WTC11 (cell line): ENCODE measurements around the gene POLR3A. TPM values are rescaled to one million over a fixed set of nuclear protein-coding genes. Genes with fewer than 3 reads are reported as not detected.
A peak's percentile ranks its signal among the peaks of the same experiment; 100 is the strongest.

Experiments used
- ATAC-seq: fragments of 200-7000 bp; cut with Tn5 transposase; 2 replicates; pipeline ENCODE4 v1.10.0; 2021; ENCODE audit warnings: mild to moderate bottlenecking, moderate library complexity
- CTCF ChIA-PET: fragments of 300-600 bp; sonication (Branson Sonifier 250); formaldehyde crosslinking; loops from one replicate; lab custom pipeline; 2021; ENCODE audit warnings: antibody characterized with exemption; lab: Charles Lee
- POLR2A ChIA-PET: fragments of 350-600 bp; sonication (Branson Sonifier 250); formaldehyde crosslinking; loops from one replicate; lab custom pipeline; 2021; ENCODE audit warnings: antibody characterized with exemption; lab: Charles Lee
- DNase-seq: peaks from one replicate; pipeline ENCODE4 v3.0.0; 2021; ENCODE audit warnings: low spot score
- H3K27ac Mint-ChIP-seq: 2 replicates; pipeline ENCODE4 v1.8.0; 2021; ENCODE audit warnings: mixed read lengths
- H3K27me3 Mint-ChIP-seq: 2 replicates; pipeline ENCODE4 v1.8.0; 2021; ENCODE audit warnings: low read depth, mild to moderate bottlenecking, moderate library complexity, mixed read lengths
- H3K36me3 Mint-ChIP-seq: 2 replicates; pipeline ENCODE4 v1.8.0; 2021; ENCODE audit warnings: mixed read lengths
- H3K4me1 Mint-ChIP-seq: 2 replicates; pipeline ENCODE4 v1.8.0; 2022; ENCODE audit warnings: mixed read lengths
- H3K4me3 Mint-ChIP-seq: 2 replicates; pipeline ENCODE4 v1.8.0; 2021; ENCODE audit warnings: mild to moderate bottlenecking, moderate library complexity, mixed read lengths
- H3K9me3 Mint-ChIP-seq: 2 replicates; pipeline ENCODE4 v1.8.0; 2021; ENCODE audit warnings: mixed read lengths
- CREM ChIP-seq: sonication (generic); formaldehyde crosslinking; IDR thresholded peaks from 2 replicates; pipeline ENCODE4 v1.8.1; 2022; ENCODE audit warnings: mild to moderate bottlenecking, missing genetic modification reagents, moderate library complexity
- EMX1 ChIP-seq: fragments of 250-450 bp; sonication (Bioruptor Pico); IDR thresholded peaks from 2 replicates; pipeline ENCODE4 v1.8.0; 2021; ENCODE audit warnings: mild to moderate bottlenecking
- JUN ChIP-seq: sonication (generic); formaldehyde crosslinking; IDR thresholded peaks from 2 replicates; pipeline ENCODE4 v1.8.0; 2023; ENCODE audit warnings: mild to moderate bottlenecking, missing genetic modification reagents
- MXD4 ChIP-seq: fragments of 250-450 bp; sonication (Bioruptor Pico); IDR thresholded peaks from 2 replicates; pipeline ENCODE4 v1.8.0; 2021; ENCODE audit warnings: mild to moderate bottlenecking, moderate library complexity, borderline replicate concordance
- NFE2L1 ChIP-seq: sonication (generic); formaldehyde crosslinking; IDR thresholded peaks from 2 replicates; pipeline ENCODE4 v1.8.1; 2023; ENCODE audit warnings: missing genetic modification reagents
- NR3C1 ChIP-seq: sonication (generic); formaldehyde crosslinking; conservative IDR thresholded peaks from 2 replicates; pipeline ENCODE4 v1.8.1; 2023; ENCODE audit warnings: low read depth, mild to moderate bottlenecking, missing genetic modification reagents
- OVOL2 ChIP-seq: fragments of 250-450 bp; sonication (Bioruptor Pico); IDR thresholded peaks from 2 replicates; pipeline ENCODE4 v1.9.0; 2021; ENCODE audit warnings: mild to moderate bottlenecking, borderline replicate concordance
- TEAD4 ChIP-seq: sonication (generic); formaldehyde crosslinking; IDR thresholded peaks from 2 replicates; pipeline ENCODE4 v1.8.0; 2022; ENCODE audit warnings: mild to moderate bottlenecking, missing genetic modification reagents
- ZNF121 ChIP-seq: sonication (generic); formaldehyde crosslinking; IDR thresholded peaks from 2 replicates; pipeline ENCODE4 v1.8.0; 2023; ENCODE audit warnings: missing genetic modification reagents
- ZNF396 ChIP-seq: fragments of 250-450 bp; sonication (Bioruptor Pico); IDR thresholded peaks from 2 replicates; pipeline ENCODE4 v1.8.0; 2021; ENCODE audit warnings: mild to moderate bottlenecking, moderate library complexity, borderline replicate concordance
- ZNF423 ChIP-seq: fragments of 250-450 bp; sonication (Bioruptor Pico); IDR thresholded peaks from 2 replicates; pipeline ENCODE4 v2.1.2; 2022; ENCODE audit warnings: mild to moderate bottlenecking, moderate library complexity
- ZNF671 ChIP-seq: fragments of 250-450 bp; sonication (Bioruptor Pico); IDR thresholded peaks from 2 replicates; pipeline ENCODE4 v1.8.0; 2021; ENCODE audit warnings: mild to moderate bottlenecking
- total RNA-seq: library from RNA; stranded (reverse); gene quantifications from 3 replicates; pipeline ENCODE4 v1.2.3, GENCODE V29; 2021
- TF ChIP-seq, protein P1 (sequence below): sonication (generic); formaldehyde crosslinking; IDR thresholded peaks from 2 replicates; pipeline ENCODE4 v1.8.0; 2023; ENCODE audit warnings: missing genetic modification reagents, mild to moderate bottlenecking, borderline replicate concordance
- TF ChIP-seq, protein P2 (sequence below): sonication (generic); formaldehyde crosslinking; IDR thresholded peaks from 2 replicates; pipeline ENCODE4 v1.8.0; 2022; ENCODE audit warnings: mild to moderate bottlenecking, missing genetic modification reagents
- TF ChIP-seq, protein P3 (sequence below): sonication (generic); formaldehyde crosslinking; IDR thresholded peaks from 2 replicates; pipeline ENCODE4 v1.8.0; 2022; ENCODE audit warnings: mild to moderate bottlenecking, missing genetic modification reagents
- TF ChIP-seq, protein P4 (sequence below): sonication (generic); formaldehyde crosslinking; IDR thresholded peaks from 2 replicates; pipeline ENCODE4 v1.8.0; 2023; ENCODE audit warnings: missing genetic modification reagents

POLR3A gene
- total RNA-seq, 1 experiment from 2014 or later = 32.2 TPM

DNA sequence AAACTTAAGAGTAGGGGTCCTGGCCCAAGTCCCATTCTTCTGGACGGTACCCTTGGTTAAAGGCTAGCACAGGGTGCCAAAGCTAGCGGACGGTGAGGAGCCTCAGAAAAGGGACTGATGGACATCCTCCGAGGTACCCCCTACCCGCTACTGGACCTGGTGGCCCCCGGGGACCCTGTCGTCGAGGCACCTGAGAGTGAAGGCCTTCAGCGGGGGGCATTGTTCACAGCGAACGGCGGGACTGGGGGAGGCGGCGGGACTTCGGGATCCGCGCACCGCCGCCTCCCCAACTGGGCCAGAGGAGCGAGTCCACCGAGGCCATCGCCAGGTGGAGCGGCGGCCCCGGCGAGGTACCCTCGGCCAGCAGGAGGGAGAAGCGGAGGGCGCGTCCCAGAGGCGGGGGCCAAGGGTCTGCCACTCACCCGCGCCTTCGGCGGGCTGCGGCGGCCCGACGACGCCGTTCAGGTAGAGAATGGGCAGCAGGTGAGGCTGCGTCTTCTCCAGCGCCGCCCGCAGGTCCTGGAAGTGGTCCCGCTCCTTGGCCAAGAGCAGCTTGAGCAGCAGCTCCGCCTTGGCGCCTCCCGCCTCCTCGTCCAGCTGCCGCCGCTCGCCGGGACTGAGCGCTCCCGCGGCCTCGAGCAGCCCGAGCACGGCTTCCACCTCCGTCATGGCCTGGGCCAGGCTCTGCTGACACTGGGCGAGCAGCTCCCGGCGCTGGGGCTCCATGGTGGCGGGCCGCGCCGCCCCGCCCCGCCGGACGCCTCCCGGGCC, 103.3 kb downstream of the POLR3A start (continued):
- TF ChIP-seq, protein P1, sequence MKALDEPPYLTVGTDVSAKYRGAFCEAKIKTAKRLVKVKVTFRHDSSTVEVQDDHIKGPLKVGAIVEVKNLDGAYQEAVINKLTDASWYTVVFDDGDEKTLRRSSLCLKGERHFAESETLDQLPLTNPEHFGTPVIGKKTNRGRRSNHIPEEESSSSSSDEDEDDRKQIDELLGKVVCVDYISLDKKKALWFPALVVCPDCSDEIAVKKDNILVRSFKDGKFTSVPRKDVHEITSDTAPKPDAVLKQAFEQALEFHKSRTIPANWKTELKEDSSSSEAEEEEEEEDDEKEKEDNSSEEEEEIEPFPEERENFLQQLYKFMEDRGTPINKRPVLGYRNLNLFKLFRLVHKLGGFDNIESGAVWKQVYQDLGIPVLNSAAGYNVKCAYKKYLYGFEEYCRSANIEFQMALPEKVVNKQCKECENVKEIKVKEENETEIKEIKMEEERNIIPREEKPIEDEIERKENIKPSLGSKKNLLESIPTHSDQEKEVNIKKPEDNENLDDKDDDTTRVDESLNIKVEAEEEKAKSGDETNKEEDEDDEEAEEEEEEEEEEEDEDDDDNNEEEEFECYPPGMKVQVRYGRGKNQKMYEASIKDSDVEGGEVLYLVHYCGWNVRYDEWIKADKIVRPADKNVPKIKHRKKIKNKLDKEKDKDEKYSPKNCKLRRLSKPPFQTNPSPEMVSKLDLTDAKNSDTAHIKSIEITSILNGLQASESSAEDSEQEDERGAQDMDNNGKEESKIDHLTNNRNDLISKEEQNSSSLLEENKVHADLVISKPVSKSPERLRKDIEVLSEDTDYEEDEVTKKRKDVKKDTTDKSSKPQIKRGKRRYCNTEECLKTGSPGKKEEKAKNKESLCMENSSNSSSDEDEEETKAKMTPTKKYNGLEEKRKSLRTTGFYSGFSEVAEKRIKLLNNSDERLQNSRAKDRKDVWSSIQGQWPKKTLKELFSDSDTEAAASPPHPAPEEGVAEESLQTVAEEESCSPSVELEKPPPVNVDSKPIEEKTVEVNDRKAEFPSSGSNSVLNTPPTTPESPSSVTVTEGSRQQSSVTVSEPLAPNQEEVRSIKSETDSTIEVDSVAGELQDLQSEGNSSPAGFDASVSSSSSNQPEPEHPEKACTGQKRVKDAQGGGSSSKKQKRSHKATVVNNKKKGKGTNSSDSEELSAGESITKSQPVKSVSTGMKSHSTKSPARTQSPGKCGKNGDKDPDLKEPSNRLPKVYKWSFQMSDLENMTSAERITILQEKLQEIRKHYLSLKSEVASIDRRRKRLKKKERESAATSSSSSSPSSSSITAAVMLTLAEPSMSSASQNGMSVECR (CRISPR knock-in tag) = 0 out of 2 replicates have a peak, but pooled peaks have one; percentile 37
- TF ChIP-seq ZNF396 (no peak), ZNF423 (CRISPR knock-in tag) (no peak), JUN (no peak), EMX1 (CRISPR knock-in tag) (no peak)
- TF ChIP-seq, protein P2, sequence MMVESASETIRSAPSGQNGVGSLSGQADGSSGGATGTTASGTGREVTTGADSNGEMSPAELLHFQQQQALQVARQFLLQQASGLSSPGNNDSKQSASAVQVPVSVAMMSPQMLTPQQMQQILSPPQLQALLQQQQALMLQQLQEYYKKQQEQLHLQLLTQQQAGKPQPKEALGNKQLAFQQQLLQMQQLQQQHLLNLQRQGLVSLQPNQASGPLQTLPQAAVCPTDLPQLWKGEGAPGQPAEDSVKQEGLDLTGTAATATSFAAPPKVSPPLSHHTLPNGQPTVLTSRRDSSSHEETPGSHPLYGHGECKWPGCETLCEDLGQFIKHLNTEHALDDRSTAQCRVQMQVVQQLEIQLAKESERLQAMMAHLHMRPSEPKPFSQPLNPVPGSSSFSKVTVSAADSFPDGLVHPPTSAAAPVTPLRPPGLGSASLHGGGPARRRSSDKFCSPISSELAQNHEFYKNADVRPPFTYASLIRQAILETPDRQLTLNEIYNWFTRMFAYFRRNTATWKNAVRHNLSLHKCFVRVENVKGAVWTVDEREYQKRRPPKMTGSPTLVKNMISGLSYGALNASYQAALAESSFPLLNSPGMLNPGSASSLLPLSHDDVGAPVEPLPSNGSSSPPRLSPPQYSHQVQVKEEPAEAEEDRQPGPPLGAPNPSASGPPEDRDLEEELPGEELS (CRISPR knock-in tag) = no peak
- TF ChIP-seq, protein P3, sequence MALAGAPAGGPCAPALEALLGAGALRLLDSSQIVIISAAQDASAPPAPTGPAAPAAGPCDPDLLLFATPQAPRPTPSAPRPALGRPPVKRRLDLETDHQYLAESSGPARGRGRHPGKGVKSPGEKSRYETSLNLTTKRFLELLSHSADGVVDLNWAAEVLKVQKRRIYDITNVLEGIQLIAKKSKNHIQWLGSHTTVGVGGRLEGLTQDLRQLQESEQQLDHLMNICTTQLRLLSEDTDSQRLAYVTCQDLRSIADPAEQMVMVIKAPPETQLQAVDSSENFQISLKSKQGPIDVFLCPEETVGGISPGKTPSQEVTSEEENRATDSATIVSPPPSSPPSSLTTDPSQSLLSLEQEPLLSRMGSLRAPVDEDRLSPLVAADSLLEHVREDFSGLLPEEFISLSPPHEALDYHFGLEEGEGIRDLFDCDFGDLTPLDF (CRISPR knock-in tag) = no peak

DNA sequence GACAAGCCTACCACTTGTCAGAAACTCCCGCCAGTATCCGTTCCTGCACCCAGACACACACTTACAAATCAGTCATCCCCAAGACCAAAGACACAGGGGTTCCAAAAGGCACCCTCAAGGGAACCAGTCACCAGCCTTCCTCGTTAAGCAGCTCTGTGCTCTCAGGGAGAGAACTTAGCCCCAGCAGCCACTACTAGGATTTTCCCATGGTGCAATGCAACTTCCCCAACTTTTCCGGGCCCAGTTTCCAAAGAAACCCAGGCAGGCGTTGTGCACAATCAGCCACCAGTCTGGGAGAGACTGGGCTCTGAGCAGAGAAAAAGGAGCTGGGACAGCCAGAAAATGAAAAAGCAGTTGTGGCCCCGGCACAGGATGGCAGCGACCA, 103.9 kb downstream of the POLR3A start:
- POLR2A ChIA-PET = interaction anchor here (2.2 kb wide), 1 partner anchor 24 kb away, joined by 9 read pairs; no protein-coding TSS in a partner anchor
- Mint-ChIP-seq H3K27me3 (peaks cover 8% of the 10 kb centered on the region), H3K4me3 (peak overlapping the region; percentile 66), H3K36me3 (peaks cover 8% of the 10 kb centered on the region), H3K27ac (no peak overlapping the region), H3K4me1 (peaks cover 52% of the 10 kb centered on the region), H3K9me3 (peaks cover 7% of the 10 kb centered on the region)
- DNase-seq (no peak), ATAC-seq (no peak)
- TF ChIP-seq ZNF121 (CRISPR knock-in tag) (peak; percentile 35; the same call in 1 of the 2 replicates), MXD4 (CRISPR knock-in tag) (no peak)
- CTCF ChIA-PET = interaction anchor here (3.8 to 6.4 kb wide), 2 partner anchors 35 to 49 kb away, joined by 27 to 48 read pairs; no protein-coding TSS in a partner anchor

DNA sequence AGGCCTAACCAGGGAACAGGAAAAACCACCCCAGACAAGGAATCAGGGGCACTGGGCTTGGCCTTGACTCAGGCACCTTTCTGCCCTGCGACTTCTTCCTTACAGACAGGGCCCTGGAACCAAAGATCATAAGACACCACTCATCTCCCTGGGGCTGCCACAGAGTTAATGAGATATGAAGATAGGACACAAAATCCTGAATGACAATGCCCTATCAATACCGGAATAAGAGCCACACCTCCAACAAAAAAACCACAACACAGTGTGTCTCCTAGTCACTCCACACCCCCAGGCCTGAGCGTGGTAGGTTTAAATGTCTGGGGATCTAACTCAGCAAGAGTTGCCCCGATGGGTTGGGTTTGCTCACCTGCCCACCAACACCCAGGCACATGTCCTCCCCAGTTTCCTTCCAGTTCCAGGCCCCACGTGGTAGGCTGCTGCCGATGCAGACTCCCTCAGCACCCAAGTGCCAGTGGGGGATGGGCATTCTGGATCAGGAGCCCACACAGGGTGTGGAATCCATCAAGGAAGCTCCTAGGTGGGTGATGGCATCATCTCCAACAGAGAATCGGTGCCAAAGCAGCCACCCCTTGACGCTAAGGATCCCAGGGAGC, 106.6 kb downstream of the POLR3A start:
- no peak for ATAC-seq
- TF ChIP-seq NR3C1 (CRISPR knock-in tag) = no peak
- TF ChIP-seq ZNF671 = no peak
- TF ChIP-seq OVOL2 = no peak
- TF ChIP-seq CREM (CRISPR knock-in tag) = no peak
- TF ChIP-seq TEAD4 (CRISPR knock-in tag) = no peak
- no peak for TF ChIP-seq NFE2L1 (CRISPR knock-in tag)
- TF ChIP-seq, protein P4, sequence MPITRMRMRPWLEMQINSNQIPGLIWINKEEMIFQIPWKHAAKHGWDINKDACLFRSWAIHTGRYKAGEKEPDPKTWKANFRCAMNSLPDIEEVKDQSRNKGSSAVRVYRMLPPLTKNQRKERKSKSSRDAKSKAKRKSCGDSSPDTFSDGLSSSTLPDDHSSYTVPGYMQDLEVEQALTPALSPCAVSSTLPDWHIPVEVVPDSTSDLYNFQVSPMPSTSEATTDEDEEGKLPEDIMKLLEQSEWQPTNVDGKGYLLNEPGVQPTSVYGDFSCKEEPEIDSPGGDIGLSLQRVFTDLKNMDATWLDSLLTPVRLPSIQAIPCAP (CRISPR knock-in tag) = no peak
- H3K9me3 Mint-ChIP-seq = no peaks in the 10 kb centered on the region
- H3K27ac Mint-ChIP-seq = 0 out of 2 replicates have a peak overlapping the region, but pooled peaks have one; percentile 37
- no peak overlapping the region for H3K4me3 Mint-ChIP-seq
- DNase-seq = no peak
- CTCF ChIA-PET = interaction anchor here (0.8 to 6.4 kb wide), 4 partner anchors 12 to 76 kb away, joined by 3 to 48 read pairs (median 6); no protein-coding TSS in a partner anchor
- no peaks in the 10 kb centered on the region for H3K36me3 Mint-ChIP-seq
- peaks cover 56% of the 10 kb centered on the region for H3K4me1 Mint-ChIP-seq
- POLR2A ChIA-PET = interaction anchor here (0.6 kb wide), 1 partner anchor 45 kb away, joined by 3 read pairs; no protein-coding TSS in a partner anchor
- peaks cover under 1% of the 10 kb centered on the region; the same call in 1 of the 2 replicates for H3K27me3 Mint-ChIP-seq
